Measurements from ENCODE around the gene ACSL5.

Gene ACSL5

DNA sequence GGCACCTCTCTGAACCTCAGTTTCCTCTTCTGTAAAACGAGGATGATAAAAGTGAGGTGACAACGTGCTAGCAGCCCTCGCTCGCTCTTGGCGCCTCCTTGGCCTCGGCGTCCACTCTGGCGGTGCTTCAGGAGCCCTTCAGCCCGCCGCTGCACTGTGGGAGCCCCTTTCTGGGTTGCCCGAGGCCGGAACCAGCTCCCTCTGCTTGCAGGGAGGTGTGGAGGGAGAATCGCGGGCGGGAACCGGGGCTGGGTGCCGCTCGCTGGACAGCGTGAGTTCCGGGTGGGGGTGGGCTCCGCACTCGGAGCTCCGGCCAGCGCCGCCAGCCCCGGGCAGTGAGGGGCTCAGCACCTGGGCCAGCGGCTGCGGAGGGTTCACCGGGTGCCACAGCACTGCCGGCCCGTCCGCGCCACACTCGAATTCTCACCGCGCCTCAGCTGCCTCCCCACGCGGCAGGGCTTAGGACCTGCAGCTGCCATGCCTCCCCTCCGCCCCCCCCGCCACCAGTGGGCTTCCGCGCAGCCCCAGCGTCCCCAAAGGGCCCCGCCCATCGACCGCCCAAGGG lies 24.3 kb upstream of the ACSL5 start:
- no peaks in the 10 kb centered on the region for H3K27me3 ChIP-seq (ENCODE audit: insufficient read depth, poor library complexity, severe bottlenecking)
- no peak for DNase-seq (ENCODE audit: low spot score)
- H3K4me1 ChIP-seq (ENCODE audit: insufficient read depth, poor library complexity, severe bottlenecking): no peaks in the 10 kb centered on the region
- H3K4me3 ChIP-seq (ENCODE audit: severe bottlenecking): no peak overlapping the region
- H3K9me3 ChIP-seq (ENCODE audit: severe bottlenecking): no peaks in the 10 kb centered on the region
- TF ChIP-seq CTCF (IDR thresholded peaks at IDR 0.05; ENCODE audit: poor library complexity, severe bottlenecking): no peak
- no peak for ATAC-seq (ENCODE audit: low read depth)
- no peak overlapping the region for H3K27ac ChIP-seq (ENCODE audit: poor library complexity, severe bottlenecking)
- no peaks in the 10 kb centered on the region for H3K36me3 ChIP-seq (ENCODE audit: low read depth)

GRCh38 chr10:112351146-112351545 lies 22.8 kb upstream of the ACSL5 start:
- ATAC-seq (ENCODE audit: low read depth): no peak
- H3K9me3 ChIP-seq (ENCODE audit: severe bottlenecking): no peaks in the 10 kb centered on the region
- H3K4me3 ChIP-seq (ENCODE audit: severe bottlenecking): no peak overlapping the region
- no peak for DNase-seq (ENCODE audit: low spot score)
- no peaks in the 10 kb centered on the region for H3K36me3 ChIP-seq (ENCODE audit: low read depth)
- H3K27ac ChIP-seq (ENCODE audit: poor library complexity, severe bottlenecking): no peak overlapping the region
- no peak for TF ChIP-seq CTCF (IDR thresholded peaks at IDR 0.05; ENCODE audit: poor library complexity, severe bottlenecking)
- no peaks in the 10 kb centered on the region for H3K27me3 ChIP-seq (ENCODE audit: insufficient read depth, poor library complexity, severe bottlenecking)
- H3K4me1 ChIP-seq (ENCODE audit: insufficient read depth, poor library complexity, severe bottlenecking): no peaks in the 10 kb centered on the region

DNA sequence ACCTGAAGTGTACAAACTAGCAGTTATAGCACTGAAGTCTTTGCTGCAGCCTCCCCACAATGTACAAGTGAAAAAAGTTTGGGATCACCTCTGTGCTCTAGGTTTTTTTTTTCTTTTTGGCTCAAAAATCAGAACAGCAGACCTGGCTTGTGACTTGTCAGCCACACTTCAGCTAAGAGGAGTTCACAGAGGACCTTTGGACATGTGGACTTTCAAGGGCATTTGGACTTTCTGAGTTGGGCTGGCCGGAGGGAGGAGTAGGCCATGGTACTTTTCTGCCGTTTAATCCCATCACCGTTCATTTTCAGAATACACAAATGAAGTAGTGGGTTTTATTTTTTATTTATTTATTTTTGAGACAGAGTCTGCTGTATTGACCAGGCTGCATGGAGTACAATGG lies 21.9 kb upstream of the ACSL5 start:
- Histone ChIP-seq H3K4me3 (ENCODE audit: severe bottlenecking) (no peak overlapping the region), H3K27me3 (ENCODE audit: insufficient read depth, poor library complexity, severe bottlenecking) (no peaks in the 10 kb centered on the region), H3K4me1 (ENCODE audit: insufficient read depth, poor library complexity, severe bottlenecking) (no peaks in the 10 kb centered on the region), H3K27ac (ENCODE audit: poor library complexity, severe bottlenecking) (no peak overlapping the region), H3K36me3 (ENCODE audit: low read depth) (no peaks in the 10 kb centered on the region), H3K9me3 (ENCODE audit: severe bottlenecking) (no peaks in the 10 kb centered on the region)
- DNase-seq (ENCODE audit: low spot score) (no peak), ATAC-seq (ENCODE audit: low read depth) (no peak)
- no peak for TF ChIP-seq CTCF (IDR thresholded peaks at IDR 0.05; ENCODE audit: poor library complexity, severe bottlenecking)

- Histone ChIP-seq H3K4me1 (ENCODE audit: insufficient read depth, poor library complexity, severe bottlenecking) (no peaks in the 10 kb centered on the region), H3K27ac (ENCODE audit: poor library complexity, severe bottlenecking) (no peak overlapping the region), H3K9me3 (ENCODE audit: severe bottlenecking) (no peaks in the 10 kb centered on the region), H3K4me3 (ENCODE audit: severe bottlenecking) (no peak overlapping the region), H3K36me3 (ENCODE audit: low read depth) (no peaks in the 10 kb centered on the region), H3K27me3 (ENCODE audit: insufficient read depth, poor library complexity, severe bottlenecking) (no peaks in the 10 kb centered on the region)
- DNase-seq (ENCODE audit: low spot score) (no peak), ATAC-seq (ENCODE audit: low read depth) (no peak)
- no peak for TF ChIP-seq CTCF (IDR thresholded peaks at IDR 0.05; ENCODE audit: poor library complexity, severe bottlenecking)
Measured at GRCh38 chr10:112353046-112353445, 20.9 kb upstream of the ACSL5 start.

DNA sequence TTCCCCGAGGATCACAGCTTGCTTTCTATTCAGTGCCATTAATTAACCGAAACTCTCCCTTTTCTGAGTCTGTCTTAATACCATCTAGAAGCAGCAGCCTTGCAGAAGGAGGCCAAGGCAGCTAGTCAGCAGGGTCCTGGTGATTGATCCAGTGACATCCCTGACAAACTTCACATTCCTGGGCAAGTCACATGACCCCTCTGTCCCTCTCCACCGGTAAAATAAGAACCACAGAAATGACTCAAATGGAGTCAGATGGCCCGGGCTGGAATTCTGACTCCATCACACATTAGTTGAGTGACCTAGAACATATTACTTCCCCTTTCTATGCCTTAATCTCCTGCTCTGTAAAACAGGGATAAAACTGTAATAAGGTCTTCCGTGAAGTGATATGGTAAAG lies 17.2 kb upstream of the ACSL5 start:
- no peak for ATAC-seq (ENCODE audit: low read depth)
- DNase-seq (ENCODE audit: low spot score): no peak

More for the DNA sequence above, 17.2 kb upstream of the ACSL5 start:
- H3K9me3 ChIP-seq (ENCODE audit: severe bottlenecking): no peaks in the 10 kb centered on the region
- H3K4me3 ChIP-seq (ENCODE audit: severe bottlenecking): no peak overlapping the region
- no peak overlapping the region for H3K27ac ChIP-seq (ENCODE audit: poor library complexity, severe bottlenecking)
- peaks cover 12% of the 10 kb centered on the region for H3K4me1 ChIP-seq (ENCODE audit: insufficient read depth, poor library complexity, severe bottlenecking)
- H3K27me3 ChIP-seq (ENCODE audit: insufficient read depth, poor library complexity, severe bottlenecking): no peaks in the 10 kb centered on the region
- TF ChIP-seq CTCF (IDR thresholded peaks at IDR 0.05; ENCODE audit: poor library complexity, severe bottlenecking): no peak
- no peaks in the 10 kb centered on the region for H3K36me3 ChIP-seq (ENCODE audit: low read depth)
